Esophagus squamous epithelium (tissue), 4 donors: ENCODE results near the gene GMFB.

Source experiments
- CTCF ChIP-seq, 6 experiments: fragments of 450-650 bp in 4 of 6; fragments of 200-600 bp in 2 of 6; sonication (generic) in 2 of 6; IDR thresholded peaks; one replicate each; pipeline ENCODE4 v1.5.1; 2016 to 2019; ENCODE audit warnings: antibody characterized with exemption in 6 of 6, mild to moderate bottlenecking in 4 of 6, moderate library complexity in 4 of 6
- POLR2A ChIP-seq, 4 donors: fragments of 450-650 bp; IDR thresholded peaks; one replicate each; pipeline ENCODE4 v1.6.1; 2017; ENCODE audit warnings: antibody characterized with exemption in 4 of 4, mild to moderate bottlenecking in 4 of 4, moderate library complexity in 3 of 4

- TF ChIP-seq CTCF (IDR thresholded peaks at IDR 0.05): no peak
- TF ChIP-seq POLR2A (IDR thresholded peaks at IDR 0.05): no peak
Observed at GRCh38 chr14:54470701-54471100, 18.1 kb downstream of the GMFB start.
